ENCODE data around the gene TRIM40. TPM values are rescaled to one million over a fixed set of nuclear protein-coding genes. Genes with fewer than 3 reads are reported as not detected.

Gene TRIM40
- total RNA-seq, 1 donor from 2014 or later, result not detected

DNA sequence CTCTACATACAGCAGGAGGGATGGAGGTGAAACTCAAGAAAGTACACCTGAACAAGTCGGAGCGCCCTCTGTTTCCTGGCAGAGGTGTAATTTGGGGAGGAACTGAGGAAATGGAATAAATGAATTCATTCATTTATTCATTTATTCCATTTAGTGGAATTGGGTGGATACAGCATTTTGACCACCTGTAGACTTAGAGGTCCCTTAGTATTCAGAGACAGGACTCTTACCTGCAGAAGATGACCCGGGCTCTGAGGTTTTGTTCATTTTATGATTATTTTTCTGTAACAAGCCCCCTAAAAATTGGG lies 32.1 kb upstream of the TRIM40 start:
- Histone ChIP-seq H3K27ac (peak overlapping the region; percentile 90), H3K9me3 (no peaks in the 10 kb centered on the region), H3K4me1 (peaks cover 27% of the 10 kb centered on the region), H3K4me3 (peak overlapping the region; percentile 36 to 44), H3K36me3 (no peaks in the 10 kb centered on the region), H3K27me3 (no peaks in the 10 kb centered on the region)
- intact Hi-C loops (cut with DNase I), result no loop called here
- TF ChIP-seq POLR2A (IDR thresholded peaks at IDR 0.05), result no peak
- no peak for DNase-seq (ENCODE audit: extremely low spot score in 2 of 2)

DNA sequence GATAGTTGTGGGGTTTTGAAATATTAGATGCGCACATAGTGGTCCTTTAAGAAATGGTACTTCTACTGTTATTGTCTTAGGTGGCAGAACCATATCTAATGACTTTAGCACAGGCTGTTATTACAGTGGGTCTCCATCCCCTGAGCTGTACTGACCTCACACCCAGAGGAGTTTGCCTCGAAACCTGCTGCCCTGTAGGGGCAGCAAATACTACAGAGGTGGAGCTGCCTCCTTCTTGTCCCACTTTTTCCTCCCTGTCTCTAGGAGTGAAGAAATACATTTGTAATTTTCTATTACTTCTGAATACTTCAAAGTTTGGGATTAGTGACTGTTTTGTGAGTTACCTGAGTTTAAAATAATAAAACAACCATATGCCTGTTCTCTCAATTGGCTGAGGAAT lies 31.3 kb upstream of the TRIM40 start:
- Histone ChIP-seq H3K36me3 (no peaks in the 10 kb centered on the region), H3K27me3 (no peaks in the 10 kb centered on the region), H3K9me3 (no peaks in the 10 kb centered on the region), H3K4me1 (peaks cover 27% of the 10 kb centered on the region), H3K4me3 (no peak overlapping the region), H3K27ac (no peak overlapping the region)
- intact Hi-C loops (cut with DNase I), result no loop called here
- no peak for DNase-seq (ENCODE audit: extremely low spot score in 2 of 2)
- TF ChIP-seq POLR2AphosphoS5 (IDR thresholded peaks at IDR 0.05; ENCODE audit: insufficient read depth in 1 of 2, low read depth in 1 of 2) (no peak), POLR2A (IDR thresholded peaks at IDR 0.05) (no peak)
- TF ChIP-seq, protein P1, sequence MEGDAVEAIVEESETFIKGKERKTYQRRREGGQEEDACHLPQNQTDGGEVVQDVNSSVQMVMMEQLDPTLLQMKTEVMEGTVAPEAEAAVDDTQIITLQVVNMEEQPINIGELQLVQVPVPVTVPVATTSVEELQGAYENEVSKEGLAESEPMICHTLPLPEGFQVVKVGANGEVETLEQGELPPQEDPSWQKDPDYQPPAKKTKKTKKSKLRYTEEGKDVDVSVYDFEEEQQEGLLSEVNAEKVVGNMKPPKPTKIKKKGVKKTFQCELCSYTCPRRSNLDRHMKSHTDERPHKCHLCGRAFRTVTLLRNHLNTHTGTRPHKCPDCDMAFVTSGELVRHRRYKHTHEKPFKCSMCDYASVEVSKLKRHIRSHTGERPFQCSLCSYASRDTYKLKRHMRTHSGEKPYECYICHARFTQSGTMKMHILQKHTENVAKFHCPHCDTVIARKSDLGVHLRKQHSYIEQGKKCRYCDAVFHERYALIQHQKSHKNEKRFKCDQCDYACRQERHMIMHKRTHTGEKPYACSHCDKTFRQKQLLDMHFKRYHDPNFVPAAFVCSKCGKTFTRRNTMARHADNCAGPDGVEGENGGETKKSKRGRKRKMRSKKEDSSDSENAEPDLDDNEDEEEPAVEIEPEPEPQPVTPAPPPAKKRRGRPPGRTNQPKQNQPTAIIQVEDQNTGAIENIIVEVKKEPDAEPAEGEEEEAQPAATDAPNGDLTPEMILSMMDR (IDR thresholded peaks at IDR 0.05), result no peak

DNA sequence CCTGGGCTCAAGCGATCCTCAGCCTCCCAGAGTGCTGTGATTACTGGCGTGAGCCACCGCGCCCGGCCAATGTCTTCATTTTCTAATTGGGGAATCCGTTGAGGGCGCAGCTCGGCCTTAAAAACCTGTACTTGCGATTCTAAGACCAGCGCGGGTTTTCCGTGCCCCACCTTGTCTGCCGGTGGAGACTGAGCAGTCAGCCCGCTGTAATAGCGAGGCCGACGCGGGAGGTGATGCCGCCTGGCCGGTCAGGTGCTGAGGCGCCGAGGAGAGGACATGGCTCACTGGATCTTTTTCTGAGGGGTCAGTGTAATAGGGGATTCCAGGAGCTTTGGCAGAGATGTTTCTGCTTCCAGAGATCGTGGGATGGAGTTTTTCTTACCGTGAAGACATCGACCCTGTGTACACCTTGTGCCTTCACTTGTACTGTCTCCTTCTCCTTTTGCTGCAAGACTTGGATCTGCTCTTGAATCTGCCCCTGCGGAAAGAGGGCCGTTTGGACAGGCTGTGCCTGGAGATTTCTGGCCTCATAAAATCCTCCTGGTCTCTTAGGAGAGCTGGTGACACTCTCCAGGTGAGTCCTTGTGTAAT lies 24.6 kb upstream of the TRIM40 start:
- Histone ChIP-seq H3K9me3 (no peaks in the 10 kb centered on the region), H3K27ac (no peak overlapping the region), H3K4me1 (no peaks in the 10 kb centered on the region), H3K4me3 (no peak overlapping the region), H3K27me3 (no peaks in the 10 kb centered on the region), H3K36me3 (no peaks in the 10 kb centered on the region)
- DNase-seq (ENCODE audit: extremely low spot score in 2 of 2), result no peak
- intact Hi-C loops (cut with DNase I), result no loop called here
- TF ChIP-seq POLR2A (IDR thresholded peaks at IDR 0.05) (no peak), POLR2AphosphoS5 (IDR thresholded peaks at IDR 0.05; ENCODE audit: insufficient read depth in 1 of 2, low read depth in 1 of 2) (no peak)
- TF ChIP-seq, protein P1 (IDR thresholded peaks at IDR 0.05), result no peak

DNA sequence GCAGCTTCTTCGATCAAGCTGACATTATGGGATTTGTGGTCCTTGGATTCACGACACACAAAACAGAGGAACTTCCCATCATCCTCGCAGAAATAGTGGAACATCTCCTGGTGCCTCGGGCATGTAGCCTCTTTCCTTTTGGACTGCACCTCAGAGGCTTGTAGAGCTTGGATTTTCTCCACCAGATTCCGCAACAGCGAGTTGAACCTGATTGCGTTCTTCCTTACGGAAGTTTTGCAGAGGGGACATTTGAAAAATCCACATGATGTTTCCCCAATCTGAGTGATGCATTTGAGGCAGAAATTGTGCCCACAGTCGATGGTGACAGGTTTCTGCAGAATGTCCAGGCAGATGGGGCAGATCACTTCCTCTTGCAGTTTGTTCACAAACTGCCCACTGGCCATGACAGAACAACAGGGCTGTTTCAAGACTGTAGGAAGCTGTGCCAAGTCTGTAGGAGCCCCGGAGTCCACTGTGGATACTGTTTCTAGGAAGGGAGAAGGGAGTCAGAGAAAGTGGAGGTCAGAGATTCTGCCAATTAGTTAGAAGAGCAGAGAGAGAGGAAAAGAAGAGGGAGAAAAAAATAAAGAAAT lies 23.4 kb upstream of the TRIM40 start:
- Histone ChIP-seq H3K4me1 (no peaks in the 10 kb centered on the region), H3K9me3 (no peaks in the 10 kb centered on the region), H3K36me3 (no peaks in the 10 kb centered on the region), H3K4me3 (no peak overlapping the region), H3K27me3 (no peaks in the 10 kb centered on the region), H3K27ac (no peak overlapping the region)
- TF ChIP-seq, protein P1 (IDR thresholded peaks at IDR 0.05), result no peak
- TF ChIP-seq POLR2AphosphoS5 (IDR thresholded peaks at IDR 0.05; ENCODE audit: insufficient read depth in 1 of 2, low read depth in 1 of 2), result no peak
- TF ChIP-seq POLR2A (IDR thresholded peaks at IDR 0.05), result no peak
- intact Hi-C loops (cut with DNase I), result no loop called here
- no peak for DNase-seq (ENCODE audit: extremely low spot score in 2 of 2)

DNA sequence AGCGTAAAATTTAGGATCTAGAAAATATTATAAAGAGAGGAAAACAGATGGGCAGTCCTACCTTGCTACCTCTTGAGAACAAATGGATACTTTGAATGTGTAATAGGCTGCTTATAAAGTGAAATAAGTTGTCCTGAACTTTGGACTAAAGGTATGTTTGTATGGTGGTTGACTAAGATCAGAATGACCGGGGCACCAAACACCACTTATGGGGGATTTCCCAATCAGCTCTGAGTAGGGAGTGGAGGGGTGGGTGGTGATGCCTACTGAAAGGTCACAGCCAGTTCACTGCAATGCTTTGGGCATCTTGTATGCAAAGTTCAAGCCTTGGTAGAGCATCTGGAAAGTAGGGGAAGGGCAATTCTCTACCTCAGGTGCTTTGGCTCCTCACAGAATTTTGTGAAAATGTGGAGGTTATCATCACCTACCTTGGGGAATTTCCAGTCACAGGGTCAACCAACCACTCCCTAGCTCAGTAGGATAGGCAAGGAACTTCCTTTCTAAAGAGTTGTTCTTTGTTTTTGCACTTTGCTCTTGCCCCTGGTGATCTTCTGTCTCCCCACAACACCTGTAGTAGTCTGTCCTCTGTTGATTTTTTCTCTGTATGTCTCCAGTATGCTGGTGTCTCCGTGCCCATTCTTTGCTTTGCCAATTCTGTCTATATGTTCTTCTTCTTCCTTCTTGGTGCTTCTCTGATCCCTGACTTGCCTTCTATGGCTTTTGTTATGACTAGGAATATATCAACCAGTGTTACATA lies 22.8 kb upstream of the TRIM40 start, which contains the start of gene TRIM31:
TSS of gene TRIM31 (minus strand) at position 88 of the 757 bp plus-strand sequence. CDS start 285 bp downstream, outside the sequence.
- no peaks in the 10 kb centered on the region for H3K27me3 ChIP-seq
- H3K4me1 ChIP-seq, result no peaks in the 10 kb centered on the region
- TF ChIP-seq, protein P1 (IDR thresholded peaks at IDR 0.05), result no peak
- TF ChIP-seq POLR2A (IDR thresholded peaks at IDR 0.05) (no peak), POLR2AphosphoS5 (IDR thresholded peaks at IDR 0.05; ENCODE audit: insufficient read depth in 1 of 2, low read depth in 1 of 2) (no peak)
- H3K9me3 ChIP-seq, result no peaks in the 10 kb centered on the region
- no peaks in the 10 kb centered on the region for H3K36me3 ChIP-seq
- DNase-seq (ENCODE audit: extremely low spot score in 2 of 2), result no peak
- no peak within 1 kb of the TSS for H3K27ac ChIP-seq
- intact Hi-C loops (cut with DNase I), result no loop called here
- no peak within 1 kb of the TSS for H3K4me3 ChIP-seq

Measured in vagina (tissue), 2 donors.